ENCODE data around the gene RNF180.
A peak's percentile ranks its signal among the peaks of the same experiment; 100 is the strongest.
"Not testable (repeated sequence)": the region's sequence is repeated elsewhere in the genome, so short reads cannot be mapped to it uniquely, and the experiment has no call there.

The RNF180 gene

DNA sequence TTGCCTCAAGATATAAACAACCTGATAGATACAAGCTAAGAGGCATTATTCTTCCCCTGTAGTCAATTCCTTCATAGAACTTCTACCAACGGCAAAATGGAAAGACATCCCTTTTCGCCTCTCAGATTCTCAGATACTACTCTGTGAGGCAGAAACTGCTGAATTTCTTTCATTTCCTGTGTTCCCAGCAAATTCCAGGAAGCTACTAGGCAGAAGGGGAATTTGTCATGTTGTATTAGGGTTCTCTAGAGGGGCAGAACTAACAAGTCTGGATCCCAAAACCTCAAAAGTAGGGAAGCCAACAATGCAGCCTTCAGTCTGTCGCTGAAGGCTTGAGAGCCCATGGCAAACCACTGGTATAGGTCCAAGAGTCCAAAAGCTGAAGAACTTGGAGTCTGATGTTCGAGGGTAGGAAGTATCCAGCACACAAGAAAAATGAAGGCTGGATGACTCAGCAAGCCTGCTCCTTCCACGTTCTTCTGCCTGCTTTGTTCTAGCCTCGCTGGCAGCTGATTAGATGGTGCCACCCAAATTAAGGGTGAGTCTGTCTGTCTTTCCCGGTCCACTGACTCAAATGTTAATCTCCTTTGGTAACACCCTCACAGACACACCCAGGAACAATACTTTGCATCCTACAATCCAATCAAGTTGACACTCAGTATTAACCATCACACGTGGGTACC lies 15.2 kb downstream of the RNF180 start:
- no peak for FAIRE-seq
- no peak for DNase-seq (ENCODE audit: low spot score)

DNA sequence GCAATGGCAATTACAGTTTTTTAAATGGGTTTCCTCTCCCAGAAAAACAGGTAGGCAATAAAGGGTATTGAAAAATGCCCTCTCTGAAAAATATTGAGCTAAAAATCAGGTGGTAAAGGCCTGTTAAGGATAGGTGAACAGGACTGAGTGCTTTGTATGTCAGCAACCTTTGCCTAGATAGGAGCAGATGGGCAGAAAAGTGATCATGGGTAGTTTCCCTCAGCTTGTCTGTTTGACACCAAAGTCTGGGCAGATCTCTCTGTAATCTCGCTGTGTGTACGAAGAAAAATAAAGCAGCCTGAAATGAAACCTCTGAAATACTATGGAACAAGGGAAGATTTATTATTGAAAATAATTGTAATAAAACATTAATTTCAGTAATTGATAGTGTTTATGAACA lies 15.8 kb downstream of the RNF180 start:
- DNase-seq (ENCODE audit: low spot score) (no peak), FAIRE-seq (no peak)

- DNase-seq (ENCODE audit: low spot score) (no peak), FAIRE-seq (no peak)
Observed at GRCh38 chr5:64183956-64184355, 18.3 kb downstream of the RNF180 start.

DNA sequence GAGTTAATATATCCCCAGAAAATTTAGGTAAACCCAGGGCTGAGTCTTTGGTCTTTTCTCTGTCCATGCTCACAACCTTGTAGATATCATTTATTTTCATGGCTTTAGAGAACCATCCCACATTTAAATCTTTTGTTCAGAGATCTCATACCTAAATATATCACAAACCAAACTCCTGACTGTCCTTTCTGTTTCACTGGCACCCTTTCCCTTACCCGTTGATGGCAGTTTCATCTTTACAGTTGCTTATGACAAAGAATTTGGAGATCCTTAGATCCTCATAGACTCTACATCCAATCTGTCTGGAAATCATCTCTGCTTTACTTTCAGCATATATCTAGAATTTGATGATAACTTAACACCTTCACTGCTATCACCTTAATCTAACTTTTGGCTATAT lies 19.2 kb downstream of the RNF180 start:
- FAIRE-seq (no peak), DNase-seq (ENCODE audit: low spot score) (no peak)

- DNase-seq (ENCODE audit: low spot score) (no peak), FAIRE-seq (no peak)
Observed at GRCh38 chr5:64188776-64189175, 23.1 kb downstream of the RNF180 start.

DNA sequence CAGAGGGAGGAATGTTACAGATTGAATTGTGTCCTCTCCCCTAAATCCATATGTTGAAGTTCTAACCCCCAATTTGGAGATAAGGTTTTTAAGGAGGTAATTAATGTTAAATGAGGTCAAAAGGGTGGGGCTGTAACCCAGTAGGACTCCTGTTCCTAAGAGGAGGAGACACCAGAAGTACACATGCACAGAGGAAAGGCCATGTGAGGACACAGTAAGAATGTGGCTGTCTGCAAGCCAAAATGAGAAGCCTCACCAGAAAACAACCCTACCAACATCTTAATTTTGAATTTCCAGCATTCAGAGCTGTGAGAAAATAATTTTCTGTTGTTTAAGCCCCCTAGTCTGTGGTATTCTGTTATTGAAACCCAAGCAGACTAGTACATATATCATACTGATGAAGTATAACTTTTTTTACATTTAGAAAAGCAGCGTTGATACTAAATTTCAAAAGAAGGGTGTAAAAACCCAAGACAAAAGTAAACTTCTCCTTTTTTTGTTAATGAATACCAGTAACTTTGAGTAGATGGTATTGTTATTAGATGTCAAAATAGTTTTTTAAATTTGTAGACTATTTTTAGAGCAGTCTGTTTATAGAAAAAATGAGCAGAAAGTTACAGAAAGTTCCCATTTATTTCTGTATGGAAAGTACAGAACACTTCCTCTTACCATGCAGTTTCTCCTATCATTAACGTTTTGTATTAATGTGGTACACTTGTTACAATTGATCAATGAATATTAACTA lies 25.1 kb downstream of the RNF180 start:
- no peak for DNase-seq (ENCODE audit: low spot score)
- no peak for FAIRE-seq

- DNase-seq (ENCODE audit: low spot score): no peak
- FAIRE-seq: no peak
Observed at GRCh38 chr5:64195981-64196380, 30.3 kb downstream of the RNF180 start.

DNA sequence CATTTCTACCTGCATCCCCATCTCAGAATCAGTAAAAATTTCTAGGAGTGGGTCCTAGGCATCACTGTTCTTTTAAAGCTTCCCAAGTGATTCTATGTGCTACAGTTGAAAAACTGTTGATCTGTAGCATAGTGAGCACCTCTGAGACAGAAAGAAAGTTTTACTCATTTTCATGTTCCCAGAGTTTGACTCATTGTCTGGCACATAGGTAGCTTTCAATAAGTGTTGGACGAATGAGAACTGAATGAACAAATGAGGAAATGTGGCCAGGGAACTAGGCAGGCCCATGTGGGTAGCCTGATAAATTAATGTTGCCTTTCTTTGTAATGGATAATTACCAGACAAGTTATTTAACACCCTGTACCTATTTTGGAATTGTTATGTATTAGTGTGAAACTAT lies 33.8 kb downstream of the RNF180 start:
- DNase-seq (ENCODE audit: low spot score): no peak
- no peak for FAIRE-seq

GRCh38 chr5:64201996-64202395 lies 36.4 kb downstream of the RNF180 start:
- FAIRE-seq: no peak

GRCh38 chr5:64206653-64207052 lies 41.0 kb downstream of the RNF180 start:
- FAIRE-seq (no peak), DNase-seq (ENCODE audit: low spot score) (no peak)

More at GRCh38 chr5:64201996-64202395, 36.4 kb downstream of the RNF180 start:
- no peak for DNase-seq (ENCODE audit: low spot score)

DNA sequence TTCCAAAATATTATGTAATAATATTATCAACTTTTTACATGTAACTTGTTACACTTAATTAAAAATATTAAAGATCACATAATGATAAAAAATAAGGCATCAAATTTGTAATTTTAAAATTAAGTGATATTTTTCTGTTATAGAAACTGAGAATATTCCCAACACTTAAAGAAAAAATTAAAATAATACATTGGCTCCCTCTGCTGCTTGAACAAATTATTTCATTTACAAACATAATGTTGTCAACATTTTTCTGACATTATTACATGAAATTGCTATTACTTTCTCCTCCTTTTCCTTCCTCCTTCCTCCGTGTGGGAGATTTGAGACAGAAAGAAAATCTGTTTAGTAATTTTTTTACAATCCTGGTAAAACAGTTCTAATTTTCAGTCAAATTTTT lies 42.3 kb downstream of the RNF180 start:
- FAIRE-seq (no peak), DNase-seq (ENCODE audit: low spot score) (no peak)

- FAIRE-seq (no peak), DNase-seq (ENCODE audit: low spot score) (no peak)
Observed at GRCh38 chr5:64209353-64209752, 43.7 kb downstream of the RNF180 start.

- DNase-seq (ENCODE audit: low spot score) (peak; percentile 65), FAIRE-seq (peak; percentile 27)
Observed at GRCh38 chr5:64210866-64211265, 45.2 kb downstream of the RNF180 start.

- DNase-seq (ENCODE audit: low spot score): no peak
- no peak for FAIRE-seq
Observed at GRCh38 chr5:64213011-64213410, 47.4 kb downstream of the RNF180 start.

- no peak for FAIRE-seq
- no peak for DNase-seq (ENCODE audit: low spot score)
Observed at GRCh38 chr5:64213531-64213930, 47.9 kb downstream of the RNF180 start.

DNA sequence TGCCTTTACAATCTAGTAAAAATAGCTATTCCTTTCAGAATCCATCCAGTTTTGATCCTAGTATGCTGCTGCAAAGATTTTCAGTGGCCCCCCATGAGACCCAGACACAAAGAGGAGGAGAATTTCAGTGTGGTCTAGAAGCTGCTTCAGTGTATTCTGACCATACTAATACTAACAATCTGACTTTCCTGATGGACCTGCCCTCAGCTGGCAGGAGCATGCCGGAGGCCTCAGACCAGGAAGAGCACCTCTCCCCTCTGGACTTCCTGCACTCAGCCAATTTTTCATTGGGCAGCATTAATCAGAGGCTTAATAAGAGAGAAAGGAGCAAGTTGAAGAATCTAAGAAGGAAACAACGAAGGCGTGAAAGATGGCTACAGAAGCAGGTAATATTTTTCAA lies 48.5 kb downstream of the RNF180 start:
- DNase-seq (ENCODE audit: low spot score) (no peak), FAIRE-seq (no peak)

DNA sequence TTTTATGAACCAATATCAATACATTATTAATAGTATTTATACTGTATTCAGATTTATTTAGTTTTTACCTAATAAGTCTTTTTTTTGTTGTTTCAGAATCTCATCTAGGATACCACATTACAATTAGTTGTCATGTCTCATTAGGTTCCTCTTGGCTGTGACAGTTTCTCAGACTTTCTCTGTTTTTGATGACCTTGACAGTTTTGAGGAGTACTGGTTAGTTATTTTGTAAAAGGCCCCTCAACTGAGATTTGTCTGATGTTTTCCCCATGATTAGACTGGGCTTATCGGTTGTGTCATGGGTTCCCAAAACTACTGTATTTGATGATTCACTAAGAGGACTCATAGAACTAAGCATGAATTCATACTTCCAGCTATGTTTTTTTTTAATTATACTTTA lies 56.3 kb downstream of the RNF180 start:
- FAIRE-seq: no peak
- DNase-seq (ENCODE audit: low spot score): no peak

DNA sequence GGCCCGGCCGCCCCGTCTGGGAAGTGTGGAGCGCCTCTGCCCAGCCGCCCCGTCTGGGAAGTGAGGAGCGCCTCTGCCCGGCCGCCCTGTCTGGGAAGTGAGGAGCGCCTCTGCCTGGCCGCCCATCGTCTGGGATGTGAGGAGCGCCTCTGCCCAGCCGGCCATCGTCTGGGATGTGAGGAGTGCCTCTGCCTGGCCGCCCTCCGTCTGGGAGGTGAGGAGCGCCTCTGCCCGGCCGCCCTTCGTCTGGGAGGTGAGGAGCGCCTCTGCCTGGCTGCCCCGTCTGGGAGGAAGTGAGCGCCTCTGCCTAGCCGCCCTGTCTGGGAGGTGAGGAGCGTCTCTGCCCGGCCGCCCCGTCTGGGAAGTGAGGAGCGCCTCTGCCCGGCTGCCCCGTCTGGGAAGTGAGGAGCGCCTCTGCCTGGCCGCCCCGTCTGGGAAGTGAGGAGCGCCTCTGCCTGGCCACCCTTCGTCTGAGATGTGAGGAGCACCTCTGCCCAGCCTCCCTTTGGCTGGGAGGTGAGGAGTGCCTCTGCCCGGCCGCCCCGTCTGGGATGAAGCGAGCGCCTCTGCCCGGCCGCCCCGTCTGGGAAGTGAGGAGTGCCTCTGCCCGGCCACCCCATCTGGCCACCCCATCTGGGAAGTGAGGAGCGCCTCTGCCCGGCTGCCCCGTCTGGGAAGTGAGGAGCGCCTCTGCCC lies 59.8 kb downstream of the RNF180 start:
- not testable (repeated sequence) for DNase-seq (ENCODE audit: low spot score); FAIRE-seq

- not testable (repeated sequence) for FAIRE-seq; DNase-seq (ENCODE audit: low spot score)
Observed at GRCh38 chr5:64227131-64227537, 61.5 kb downstream of the RNF180 start.

GRCh38 chr5:64229163-64229774 lies 63.6 kb downstream of the RNF180 start:
- peak; percentile 44 for DNase-seq (ENCODE audit: low spot score)
- FAIRE-seq: no peak

GRCh38 chr5:64260756-64261155 lies 95.1 kb downstream of the RNF180 start:
- FAIRE-seq (no peak), DNase-seq (ENCODE audit: low spot score) (no peak)

GRCh38 chr5:64269164-64269563 lies 103.5 kb downstream of the RNF180 start:
- DNase-seq (ENCODE audit: low spot score): no peak
- no peak for FAIRE-seq
